H9 (cell line): ENCODE data around the gene DCN. TPM values are rescaled to one million over a fixed set of nuclear protein-coding genes. Genes with fewer than 3 reads are reported as not detected.

Experiments used
- DNase-seq: peaks from one replicate; pipeline ENCODE4 v3.0.0-alpha.2; 2017
- H2AFZ ChIP-seq: one replicate; pipeline ENCODE4 v1.6.1; 2013; ENCODE audit warnings: mild to moderate bottlenecking, low read length, control low read depth, moderate library complexity
- H2AK5ac ChIP-seq: 2 replicates; pipeline ENCODE4 v1.6.1; 2013; ENCODE audit warnings: low read length, control low read depth, mixed read lengths; ENCODE audit not compliant: insufficient read length
- H2BK120ac ChIP-seq: one replicate; pipeline ENCODE4 v1.6.1; 2013; ENCODE audit warnings: low read depth, mild to moderate bottlenecking, low read length, control low read depth, inconsistent platforms; ENCODE audit not compliant: poor library complexity, severe bottlenecking
- H2BK12ac ChIP-seq: 2 replicates; pipeline ENCODE4 v1.6.1; 2013; ENCODE audit warnings: low read length, control low read depth, mixed read lengths, low read depth; ENCODE audit not compliant: insufficient read length
- H2BK15ac ChIP-seq: 2 replicates; pipeline ENCODE4 v1.6.1; 2013; ENCODE audit warnings: low read depth, low read length, control low read depth
- H2BK20ac ChIP-seq: one replicate; pipeline ENCODE4 v1.6.1; 2013; ENCODE audit warnings: low read depth, mild to moderate bottlenecking, low read length, control low read depth, inconsistent platforms; ENCODE audit not compliant: poor library complexity, severe bottlenecking
- H2BK5ac ChIP-seq: 2 replicates; pipeline ENCODE4 v1.6.1; 2013; ENCODE audit warnings: low read length, control low read depth, mixed read lengths; ENCODE audit not compliant: insufficient read length
- H3K14ac ChIP-seq: 2 replicates; pipeline ENCODE4 v1.6.1; 2013; ENCODE audit warnings: low read length, control low read depth; ENCODE audit not compliant: insufficient read depth
- H3K18ac ChIP-seq: 2 replicates; pipeline ENCODE4 v1.6.1; 2013; ENCODE audit warnings: low read depth, mild to moderate bottlenecking, mixed read lengths, low read length, control low read depth; ENCODE audit not compliant: insufficient read length
- H3K23ac ChIP-seq: 2 replicates; pipeline ENCODE4 v1.6.1; 2013; ENCODE audit warnings: low read length, control low read depth, mixed read lengths, low read depth; ENCODE audit not compliant: insufficient read length
- H3K23me2 ChIP-seq: 2 replicates; pipeline ENCODE4 v1.6.1; 2013; ENCODE audit warnings: low read depth, mild to moderate bottlenecking, mixed read lengths, low read length, control low read depth; ENCODE audit not compliant: insufficient read length, poor library complexity, severe bottlenecking
- H3K27ac ChIP-seq: 2 replicates; pipeline ENCODE4 v1.5.1; 2013; ENCODE audit warnings: low read length, control low read depth, mixed read lengths, low read depth; ENCODE audit not compliant: insufficient read length
- H3K27me3 ChIP-seq: 2 replicates; pipeline ENCODE4 v1.6.1; 2013; ENCODE audit warnings: low read length, control low read depth, inconsistent platforms; ENCODE audit not compliant: insufficient read depth
- H3K4ac ChIP-seq: 2 replicates; pipeline ENCODE4 v1.6.1; 2013; ENCODE audit warnings: low read depth, mild to moderate bottlenecking, control low read depth, inconsistent platforms, low read length, moderate library complexity
- H3K4me1 ChIP-seq: 2 replicates; pipeline ENCODE4 v1.6.1; 2013; ENCODE audit warnings: low read length, control low read depth, inconsistent platforms; ENCODE audit not compliant: insufficient read depth
- H3K4me2 ChIP-seq: 2 replicates; pipeline ENCODE4 v1.6.1; 2013; ENCODE audit warnings: low read length, control low read depth, mixed read lengths; ENCODE audit not compliant: insufficient read length, insufficient read depth
- H3K56ac ChIP-seq: 2 replicates; pipeline ENCODE4 v1.6.1; 2013; ENCODE audit warnings: low read depth, mild to moderate bottlenecking, mixed read lengths, low read length, control low read depth; ENCODE audit not compliant: insufficient read length
- H3K79me1 ChIP-seq: 2 replicates; pipeline ENCODE4 v1.6.1; 2013; ENCODE audit warnings: low read depth, mild to moderate bottlenecking, moderate library complexity, low read length, control low read depth, inconsistent platforms; ENCODE audit not compliant: insufficient read depth, poor library complexity, severe bottlenecking
- H3K79me2 ChIP-seq: 2 replicates; pipeline ENCODE4 v1.6.1; 2013; ENCODE audit warnings: low read length, control low read depth, inconsistent platforms; ENCODE audit not compliant: insufficient read depth
- H3K9ac ChIP-seq: 2 replicates; pipeline ENCODE4 v1.6.1; 2013; ENCODE audit warnings: low read length, control low read depth, mixed read lengths; ENCODE audit not compliant: insufficient read length; ENCODE audit errors: extremely low read depth
- H3K9me3 ChIP-seq: one replicate; pipeline ENCODE4 v1.6.1; 2013; ENCODE audit warnings: low read depth, low read length, inconsistent platforms; ENCODE audit not compliant: control insufficient read depth
- H3T11ph ChIP-seq: one replicate; pipeline ENCODE4 v1.6.1; 2013; ENCODE audit warnings: mild to moderate bottlenecking, low read length, control low read depth, inconsistent platforms
- H4K20me1 ChIP-seq: one replicate; pipeline ENCODE4 v1.6.1; 2013; ENCODE audit not compliant: control insufficient read depth, insufficient read length, insufficient read depth
- H4K5ac ChIP-seq: 2 replicates; pipeline ENCODE4 v1.6.1; 2013; ENCODE audit warnings: low read depth, mild to moderate bottlenecking, mixed read lengths, low read length, control low read depth; ENCODE audit not compliant: insufficient read length
- H4K8ac ChIP-seq: replicated peaks from 2 replicates; pipeline ENCODE4 v1.6.1; 2013; ENCODE audit warnings: low read length, control low read depth, mixed read lengths, low read depth; ENCODE audit not compliant: insufficient read length
- H4K91ac ChIP-seq: 2 replicates; pipeline ENCODE4 v1.6.1; 2013; ENCODE audit warnings: low read depth, mild to moderate bottlenecking, moderate library complexity, mixed read lengths, low read length, control low read depth; ENCODE audit not compliant: insufficient read length
- H3K27ac Mint-ChIP-seq, 3 experiments: 2 replicates in 2 of 3; 3 replicates in 1 of 3; pipeline ENCODE4 v1.8.0; 2020 to 2021; ENCODE audit warnings: mixed read lengths in 3 of 3, mild to moderate bottlenecking in 1 of 3, moderate library complexity in 1 of 3
- H3K27me3 Mint-ChIP-seq: 2 replicates; pipeline ENCODE4 v1.8.0; 2021; ENCODE audit warnings: low read depth, mild to moderate bottlenecking, moderate library complexity, mixed read lengths
- H3K36me3 Mint-ChIP-seq, 3 experiments: 2 replicates in 2 of 3; 3 replicates in 1 of 3; pipeline ENCODE4 v1.8.0; 2020 to 2021; ENCODE audit warnings: low read depth in 3 of 3, mixed read lengths in 3 of 3; ENCODE audit not compliant: insufficient read depth in 1 of 3
- H3K4me1 Mint-ChIP-seq, 2 experiments: 2 replicates each; pipeline ENCODE4 v1.8.0; 2020; ENCODE audit warnings: mixed read lengths in 2 of 2
- H3K4me3 Mint-ChIP-seq, 2 experiments: 2 replicates in 1 of 2; 3 replicates in 1 of 2; pipeline ENCODE4 v1.8.0; 2020 to 2021; ENCODE audit warnings: mild to moderate bottlenecking in 2 of 2, mixed read lengths in 2 of 2, moderate library complexity in 1 of 2
- H3K9me3 Mint-ChIP-seq, 2 experiments: 2 replicates in 1 of 2; 3 replicates in 1 of 2; pipeline ENCODE4 v1.8.0; 2020; ENCODE audit warnings: mild to moderate bottlenecking in 2 of 2, mixed read lengths in 2 of 2, moderate library complexity in 1 of 2
- CTCF ChIP-seq: fragments of 200-600 bp; sonication (generic); conservative IDR thresholded peaks from 3 replicates; pipeline ENCODE4 v1.8.0; 2021; ENCODE audit warnings: antibody characterized with exemption, mild to moderate bottlenecking
- WGBS: extraction: QIAGEN DNeasy Blood & Tissue Kit; methylation state at CpG from one replicate; pipeline ENCODE4 v1.1.7; 2013; ENCODE audit warnings: missing lambda C conversion rate, low lambda C conversion rate, mixed read lengths; ENCODE audit not compliant: insufficient read length; ENCODE audit errors: extremely low coverage; 5-methylcytosine and 5-hydroxymethylcytosine counted together
- total RNA-seq: library from RNA; stranded (reverse); gene quantifications from 2 replicates; pipeline ENCODE4 v1.2.1, GENCODE V29; 2021

DCN gene
- total RNA-seq, 1 experiment from 2014 or later: not detected

- no peak overlapping the region for H3K9ac ChIP-seq
- no peak overlapping the region for H2AFZ ChIP-seq
- H2AK5ac ChIP-seq: no peak overlapping the region
- no CpG with 5 or more reads among the region's 5 CpGs for WGBS
- Mint-ChIP-seq H3K9me3 (no peaks in the 10 kb centered on the region), H3K27me3 (no peaks in the 10 kb centered on the region), H3K27ac (no peak overlapping the region), H3K36me3 (no peaks in the 10 kb centered on the region), H3K4me1 (no peaks in the 10 kb centered on the region), H3K4me3 (no peak overlapping the region)
- H2BK20ac ChIP-seq: no peak overlapping the region
- H4K5ac ChIP-seq: no peak overlapping the region
- no peak overlapping the region for H2BK120ac ChIP-seq
- H3K79me1 ChIP-seq: no peaks in the 10 kb centered on the region
- no peaks in the 10 kb centered on the region for H3K23me2 ChIP-seq
- H3K4me2 ChIP-seq: no peak overlapping the region
- no peak overlapping the region for H4K91ac ChIP-seq
- H3K23ac ChIP-seq: no peak overlapping the region
- H3K56ac ChIP-seq: no peak overlapping the region
- no peak overlapping the region for H3K14ac ChIP-seq
- H3K4ac ChIP-seq: no peak overlapping the region
- H2BK5ac ChIP-seq: no peak overlapping the region
- H3K18ac ChIP-seq: no peak overlapping the region
- DNase-seq: no peak
- no peak overlapping the region for H2BK12ac ChIP-seq
- H3K27me3 ChIP-seq: no peaks in the 10 kb centered on the region
- no peak for TF ChIP-seq CTCF
- H3K79me2 ChIP-seq: no peaks in the 10 kb centered on the region
- no peak overlapping the region for H3T11ph ChIP-seq
- H3K9me3 ChIP-seq: no peaks in the 10 kb centered on the region
- no peaks in the 10 kb centered on the region for H3K4me1 ChIP-seq
- no peaks in the 10 kb centered on the region for H4K20me1 ChIP-seq
- H4K8ac ChIP-seq: no peak overlapping the region
- H3K27ac ChIP-seq: no peak overlapping the region
- no peak overlapping the region for H2BK15ac ChIP-seq
Observed at GRCh38 chr12:91123236-91123916, 59.2 kb downstream of the DCN start.
